A673 (cell line): ENCODE results near the gene TCEA3.

ENCODE experiments used
- CTCF ChIP-seq: fragments of 300-800, 200-600 bp; sonication (generic); conservative IDR thresholded peaks from 2 replicates; pipeline ENCODE4 v1.5.1; 2017; ENCODE audit warnings: low read depth, mild to moderate bottlenecking, antibody characterized with exemption, low read length, moderate library complexity, mixed read lengths
- EZH2 ChIP-seq: fragments of 200-600 bp; sonication (generic); IDR thresholded peaks from 2 replicates; pipeline ENCODE4 v1.6.1; 2017; ENCODE audit warnings: borderline replicate concordance, low read depth, mild to moderate bottlenecking, mixed read lengths, antibody characterized with exemption, low read length; ENCODE audit not compliant: poor library complexity, severe bottlenecking

GRCh38 chr1:23442751-23443150 is 18.2 kb upstream of the TCEA3 start:
- TF ChIP-seq EZH2: no peak
- no peak for TF ChIP-seq CTCF
